Skeletal muscle cell (primary cell): ENCODE results near the gene NEFH.
"Not testable (repeated sequence)": the region's sequence is repeated elsewhere in the genome, so short reads cannot be mapped to it uniquely, and the experiment has no call there.

ENCODE experiments used
- DNase-seq: peaks from one replicate; pipeline ENCODE4 v3.0.0-alpha.2; 2010; ENCODE audit warnings: low read depth
- H3K4me3 ChIP-seq: 2 replicates; pipeline ENCODE4 v1.5.1; 2011; ENCODE audit warnings: low read depth, mild to moderate bottlenecking, control low read depth, low read length, moderate library complexity

NEFH gene

DNA sequence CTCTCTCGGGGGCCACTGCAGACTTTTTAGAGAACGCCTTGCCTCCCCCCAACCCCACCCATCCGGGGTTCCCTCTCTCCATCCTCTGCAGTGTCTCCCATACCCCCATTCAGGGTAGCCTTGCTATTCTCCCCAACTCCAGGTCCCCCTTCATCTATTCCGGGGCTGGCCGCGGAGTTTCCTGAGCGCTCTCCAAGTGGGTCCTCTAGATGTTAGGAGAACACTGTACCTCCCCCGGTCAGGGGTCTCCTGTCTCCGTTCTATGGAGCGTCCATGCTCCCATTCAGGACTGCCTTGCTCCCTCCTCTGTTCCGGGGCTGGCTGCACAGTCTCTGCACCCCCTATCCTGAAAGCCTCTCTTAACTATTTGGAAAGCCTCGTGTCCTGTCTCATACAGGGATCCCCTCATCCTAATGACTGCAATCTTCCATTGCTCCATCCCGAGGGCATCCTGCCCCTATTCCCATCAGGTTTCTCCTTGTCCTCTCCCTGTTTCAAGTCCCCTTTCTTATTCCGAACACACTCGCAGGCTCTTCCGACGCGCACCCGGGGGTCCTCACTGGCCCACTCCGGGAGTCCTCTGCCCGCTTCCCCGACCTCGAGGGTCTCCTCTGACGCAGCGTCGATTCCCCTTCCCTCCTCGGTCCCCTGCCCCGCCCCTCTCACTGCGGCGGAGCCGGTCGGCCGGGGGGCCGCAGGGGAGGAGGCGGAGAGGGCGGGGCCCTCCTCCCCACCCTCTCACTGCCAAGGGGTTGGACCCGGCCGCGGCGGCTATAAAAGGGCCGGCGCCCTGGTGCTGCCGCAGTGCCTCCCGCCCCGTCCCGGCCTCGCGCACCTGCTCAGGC, at the start of gene NEFH:
NEFH (plus strand) TSS at position 802 of the 845 bp plus-strand sequence. CDS start 45 bp downstream, outside the sequence.
- peak within 1 kb of the TSS; percentile 48 for H3K4me3 ChIP-seq
- DNase-seq, result no peak

DNA sequence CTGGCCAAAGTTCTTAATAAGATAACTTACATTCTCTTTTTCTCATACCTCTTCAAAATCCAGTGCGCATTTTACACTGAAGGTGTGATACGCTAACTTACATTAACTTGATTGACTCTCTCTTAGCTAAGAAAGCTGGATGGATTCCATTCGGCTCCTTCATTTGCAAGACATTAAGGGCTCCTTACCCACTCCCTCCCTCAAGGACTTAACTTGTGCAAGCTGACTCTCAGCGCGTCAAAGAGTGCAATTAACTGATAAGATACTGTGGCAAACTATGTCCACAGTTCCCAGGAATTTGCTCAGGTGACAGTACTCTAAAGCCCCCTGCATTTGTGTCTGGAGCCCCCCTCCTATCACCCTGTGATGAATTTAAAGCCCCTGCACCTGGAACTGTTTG, 48.0 kb upstream of the NEFH start:
- H3K4me3 ChIP-seq, result no peak overlapping the region
- DNase-seq, result no peak

DNA sequence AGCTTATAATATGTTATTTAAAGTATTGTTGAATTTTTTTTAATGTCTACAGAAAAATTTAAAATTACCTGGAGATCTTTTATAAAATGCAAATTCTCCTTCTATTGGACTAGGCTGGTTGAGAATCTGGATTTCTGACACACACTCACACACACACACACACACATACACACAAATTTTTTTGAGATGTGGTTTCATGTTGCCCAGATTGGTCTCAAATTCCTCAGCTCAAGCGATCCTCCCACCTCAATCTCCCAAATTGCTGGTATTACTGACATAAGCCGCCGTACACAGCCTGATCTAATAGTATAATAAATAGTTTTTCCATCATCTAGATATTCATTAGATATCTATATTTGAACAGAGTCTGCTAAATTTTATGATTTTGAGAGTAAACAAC, 46.2 kb upstream of the NEFH start:
- H3K4me3 ChIP-seq, result no peak overlapping the region
- no peak for DNase-seq

GRCh38 chr22:29434288-29434687, 45.7 kb upstream of the NEFH start:
- no peak for DNase-seq
- H3K4me3 ChIP-seq, result no peak overlapping the region

DNA sequence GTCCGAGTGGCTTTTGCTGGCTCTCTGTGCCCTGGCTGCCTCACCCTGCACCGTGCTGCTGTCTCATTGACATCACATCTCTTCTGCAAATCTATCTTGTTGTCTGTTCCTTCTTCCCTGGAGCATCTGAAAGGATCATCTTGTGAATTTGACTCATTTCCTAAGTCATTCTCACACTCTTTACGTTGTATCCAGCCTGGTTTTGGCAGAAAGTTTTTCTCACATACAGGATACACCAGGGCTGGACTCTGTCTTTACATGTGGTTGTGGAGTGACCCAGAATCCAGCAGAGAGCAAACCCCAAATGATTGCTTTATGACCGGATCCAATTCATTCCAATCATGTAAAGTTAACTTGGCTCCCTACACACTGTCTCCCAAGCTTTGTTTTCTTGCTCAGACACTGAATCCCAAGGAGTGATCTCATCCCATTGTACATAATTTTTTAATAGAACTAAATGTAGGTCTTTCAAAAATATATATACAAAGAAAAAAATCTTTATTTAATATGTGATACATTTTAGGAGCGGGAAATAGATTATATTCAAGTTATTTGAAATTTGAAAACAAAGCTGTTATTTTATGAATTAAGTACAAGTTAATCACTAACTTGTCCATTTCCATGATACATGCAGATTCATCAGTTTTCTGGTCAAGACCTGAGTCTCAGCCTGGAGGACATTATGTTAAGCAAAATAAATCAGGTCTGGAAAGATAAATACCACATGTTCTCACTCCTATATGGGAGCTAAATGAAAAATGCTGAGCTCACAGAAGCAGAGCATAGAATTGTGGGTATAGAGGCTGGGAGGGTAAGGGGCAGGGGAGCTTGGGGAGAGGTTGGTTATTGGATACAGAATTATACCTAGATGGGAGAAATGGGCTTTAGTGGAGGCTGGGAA, 44.5 kb upstream of the NEFH start:
- DNase-seq, result peak; percentile 17
- H3K4me3 ChIP-seq, result no peak overlapping the region

DNA sequence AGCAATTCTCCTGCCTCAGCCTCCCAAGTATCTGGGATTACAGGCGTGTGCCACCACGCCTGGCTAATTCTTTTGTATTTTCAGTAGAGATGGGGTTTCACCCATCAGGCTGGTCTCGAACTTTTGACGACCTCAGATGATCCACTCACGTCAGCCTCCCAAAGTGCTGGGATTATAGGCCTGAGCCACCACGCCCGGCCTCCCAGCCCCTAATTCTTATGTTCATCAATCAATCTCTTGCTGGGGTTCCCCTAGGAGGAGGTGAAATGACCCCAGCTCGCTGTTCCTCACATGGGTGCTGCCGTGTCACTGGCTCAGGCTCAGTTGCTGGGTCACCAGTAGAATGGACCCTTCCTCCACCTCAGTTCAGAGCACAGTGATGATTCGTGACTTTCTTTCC, 41.7 kb upstream of the NEFH start, which contains the start of gene RFPL1:
RFPL1 (plus strand) TSS at position 301 of the 400 bp plus-strand sequence.
- DNase-seq, H3K4me3 ChIP-seq: not testable (repeated sequence)

DNA sequence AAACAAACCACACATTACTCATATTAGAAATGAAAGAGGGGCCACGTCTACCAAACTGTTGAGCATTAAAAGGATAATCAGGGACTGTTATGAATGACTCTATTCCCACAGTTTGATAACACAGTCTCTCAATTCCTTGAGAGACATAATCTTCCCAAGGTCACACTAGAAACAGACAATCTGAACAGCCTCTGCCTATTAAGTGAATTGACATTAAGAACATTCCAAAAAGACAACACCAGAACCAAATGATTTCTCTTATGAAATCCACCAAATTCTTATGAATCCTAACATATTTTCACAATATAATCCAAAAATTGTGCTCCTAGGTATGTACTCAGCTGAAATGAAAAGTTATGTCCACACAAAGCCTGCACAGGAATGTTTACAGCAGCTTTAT, 37.0 kb upstream of the NEFH start:
- no peak for DNase-seq
- no peak overlapping the region for H3K4me3 ChIP-seq

DNA sequence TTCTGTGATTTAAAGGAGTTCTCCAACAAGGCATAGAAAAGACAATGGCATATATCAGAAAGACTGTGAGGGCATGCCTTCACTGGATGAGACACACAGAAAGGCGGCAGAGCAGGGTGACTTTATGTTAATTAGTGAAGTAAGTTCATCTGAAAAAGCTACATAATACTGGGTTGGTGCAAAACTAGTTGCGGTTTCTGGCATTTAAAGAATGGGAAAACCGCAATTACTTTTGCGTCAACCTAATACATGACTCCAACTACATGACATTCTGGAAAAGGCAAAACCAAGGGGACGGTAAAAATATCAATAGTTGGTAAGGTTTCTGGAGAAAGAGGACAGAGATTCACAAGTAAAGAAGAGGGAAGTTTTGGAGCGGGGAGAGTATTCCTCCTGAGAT, 36.6 kb upstream of the NEFH start:
- no peak overlapping the region for H3K4me3 ChIP-seq
- DNase-seq, result no peak

- H3K4me3 ChIP-seq, result no peak overlapping the region
- no peak for DNase-seq
These were observed 35.9 kb upstream of the NEFH start for GRCh38 chr22:29443861-29444792.

DNA sequence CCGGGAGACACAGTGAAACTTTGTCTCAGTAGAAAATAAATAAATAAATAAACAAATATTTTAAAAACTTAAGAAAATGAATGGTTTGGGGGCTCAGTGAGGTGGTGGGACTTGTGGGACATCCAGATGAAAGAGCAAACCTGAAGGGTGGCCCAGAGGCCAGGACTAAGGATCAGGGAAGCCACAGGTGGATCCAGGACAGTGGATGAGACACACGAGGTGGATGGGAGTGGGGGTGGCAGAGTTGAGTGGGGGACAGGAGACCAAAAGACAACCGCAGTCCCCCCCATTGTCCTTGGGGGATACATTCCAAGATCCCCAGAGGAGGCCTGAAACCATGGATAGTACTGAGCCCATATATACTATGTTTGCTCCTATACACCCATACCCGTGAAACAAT, 34.5 kb upstream of the NEFH start:
- no peak overlapping the region for H3K4me3 ChIP-seq
- no peak for DNase-seq

DNA sequence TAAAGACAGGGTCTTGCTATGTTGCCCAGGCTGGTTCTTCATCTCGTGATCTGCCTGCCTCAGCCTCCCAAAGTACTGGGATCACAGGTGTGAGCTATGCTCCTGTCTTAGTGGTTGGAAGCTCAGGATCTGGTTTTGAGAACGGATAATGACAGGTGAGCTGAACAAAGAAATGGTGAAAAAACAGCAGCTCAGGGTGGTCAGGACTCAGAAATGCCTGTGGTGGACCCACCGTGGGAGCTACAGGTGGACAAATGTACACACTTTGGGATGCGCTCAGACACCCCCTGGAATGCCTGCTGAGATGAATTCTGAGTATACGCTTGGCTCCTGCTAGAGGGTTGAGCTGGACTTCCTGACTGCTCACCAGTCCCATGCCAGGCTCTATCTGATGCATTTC, 32.1 kb upstream of the NEFH start:
- DNase-seq, result no peak
- no peak overlapping the region for H3K4me3 ChIP-seq

- no peak overlapping the region for H3K4me3 ChIP-seq
- no peak for DNase-seq
These were observed 30.6 kb upstream of the NEFH start for GRCh38 chr22:29449296-29449875.

DNA sequence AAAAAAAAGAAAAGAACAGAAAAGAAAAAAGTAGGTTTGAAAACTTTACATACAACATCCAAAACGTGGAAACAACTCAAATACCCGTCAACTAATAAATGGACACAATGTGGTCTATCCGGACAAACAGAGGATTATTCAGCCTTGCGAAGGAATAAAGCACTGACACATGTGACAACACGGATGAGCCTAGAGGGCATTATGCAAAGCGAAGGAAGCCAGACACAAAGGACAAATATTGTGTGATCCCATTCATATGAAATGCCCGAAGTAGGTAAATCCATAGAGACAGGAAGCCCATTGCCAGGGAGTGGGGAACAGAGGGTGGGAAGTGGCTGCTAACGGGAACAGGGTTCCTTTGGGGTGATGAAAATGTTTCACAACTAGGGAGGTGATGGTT, 29.8 kb upstream of the NEFH start:
- DNase-seq, result no peak
- H3K4me3 ChIP-seq, result no peak overlapping the region

DNA sequence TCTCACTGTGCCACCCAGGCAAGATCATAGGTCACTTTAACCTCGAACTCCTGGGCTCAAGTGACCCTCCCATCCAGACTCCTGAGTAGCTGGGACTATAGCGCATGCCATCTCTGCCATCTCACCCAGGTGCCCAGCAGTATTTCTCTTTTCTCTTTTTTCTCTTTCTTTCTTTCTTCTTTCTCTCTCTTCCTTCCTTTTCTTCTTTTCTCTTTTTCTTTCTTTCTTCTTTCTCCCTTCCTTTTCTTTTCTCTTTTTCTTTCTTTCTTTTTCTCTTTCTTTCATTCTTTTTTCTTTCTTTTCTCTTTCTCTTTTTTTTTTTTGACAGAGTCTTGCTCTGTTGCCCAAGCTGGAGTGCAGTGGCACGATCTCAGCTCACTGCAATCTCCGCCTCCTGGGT, 28.2 kb upstream of the NEFH start:
- DNase-seq, result no peak

GRCh38 chr22:29454276-29454675, 25.7 kb upstream of the NEFH start:
- H3K4me3 ChIP-seq, result no peak overlapping the region
- DNase-seq, result no peak

More for the DNA sequence above, 28.2 kb upstream of the NEFH start:
- H3K4me3 ChIP-seq, result no peak overlapping the region

DNA sequence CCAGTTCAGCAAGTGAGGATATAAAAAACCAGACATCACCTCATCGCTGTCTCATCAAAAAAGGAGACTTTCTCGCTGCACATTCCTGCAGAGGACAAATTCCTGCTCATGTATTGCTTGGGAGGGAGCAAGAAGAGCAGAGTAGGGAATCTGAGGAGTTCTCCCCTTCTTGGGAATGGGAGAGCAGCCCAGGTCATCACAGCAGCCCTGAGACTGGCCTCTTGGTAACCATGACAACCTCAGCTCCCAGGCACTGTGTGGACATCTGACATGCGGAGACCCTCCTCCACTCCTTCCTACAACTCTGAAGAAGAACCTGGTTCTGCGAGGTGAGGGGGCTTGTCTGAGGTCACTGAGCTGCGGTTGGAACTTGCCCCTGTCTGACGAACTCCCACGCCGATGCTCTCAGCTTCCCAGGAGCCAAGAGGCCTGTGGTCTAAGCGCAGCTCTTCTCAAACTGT, 23.8 kb upstream of the NEFH start:
- peak; percentile 18 for DNase-seq
- no peak overlapping the region for H3K4me3 ChIP-seq

DNA sequence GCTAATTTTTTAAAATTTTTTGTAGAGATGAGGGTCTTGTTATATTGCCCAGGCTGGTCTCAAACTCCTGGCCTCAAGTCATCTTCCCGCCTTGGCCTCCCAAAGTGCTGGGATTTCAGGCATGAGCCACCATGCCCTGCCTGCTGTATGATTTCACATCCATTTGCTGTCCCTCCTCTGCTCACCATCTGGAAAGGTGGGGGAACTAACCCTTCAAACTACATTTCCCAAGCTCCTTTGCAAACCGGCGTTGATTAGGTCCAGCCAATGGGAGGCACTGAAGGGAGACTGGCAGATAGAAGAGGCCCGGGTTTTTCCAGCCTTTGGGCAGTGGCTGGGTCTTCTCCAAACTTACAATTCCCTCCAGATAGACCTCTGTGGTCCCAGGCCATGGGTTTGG, 22.3 kb upstream of the NEFH start:
- no peak overlapping the region for H3K4me3 ChIP-seq
- no peak for DNase-seq

GRCh38 chr22:29458551-29458950, 21.5 kb upstream of the NEFH start:
- no peak overlapping the region for H3K4me3 ChIP-seq
- no peak for DNase-seq

DNA sequence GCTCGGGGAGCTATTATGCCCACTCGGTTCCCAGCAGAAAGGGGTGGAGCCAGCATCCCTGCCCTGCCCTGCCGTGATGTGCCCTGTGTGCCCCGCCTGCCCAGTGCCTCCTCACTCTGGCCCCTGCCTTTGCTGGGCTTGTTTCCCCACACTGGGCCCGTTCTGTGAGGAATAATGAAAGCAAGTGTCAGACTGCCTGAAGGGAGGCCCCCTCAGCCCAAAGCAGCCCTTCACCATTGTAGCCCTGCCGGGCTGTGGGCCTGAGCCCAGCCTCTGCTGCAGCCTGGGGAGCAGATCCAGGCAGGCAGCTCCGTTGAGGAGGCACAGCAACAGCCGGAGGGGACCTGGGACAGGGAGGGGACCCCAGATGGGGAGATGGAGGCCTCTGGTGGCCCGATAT, 20.2 kb upstream of the NEFH start:
- DNase-seq, result no peak

More for the DNA sequence above, 20.2 kb upstream of the NEFH start:
- H3K4me3 ChIP-seq, result no peak overlapping the region
